Measurements from ENCODE around the gene FMO5.

GRCh38 chr1:147246910-147247655, 21.9 kb upstream of the FMO5 start:
- no peak for TF ChIP-seq CTCF (conservative IDR thresholded peaks at IDR 0.05; ENCODE audit: low read length)
- no peak for TF ChIP-seq EZH2phosphoT487 (IDR thresholded peaks at IDR 0.05; ENCODE audit: borderline replicate concordance, low read depth, low read length)
